ENCODE data around the gene PSMA4.
"Not testable (repeated sequence)": the region's sequence is repeated elsewhere in the genome, so short reads cannot be mapped to it uniquely, and the experiment has no call there.

Gene PSMA4

DNA sequence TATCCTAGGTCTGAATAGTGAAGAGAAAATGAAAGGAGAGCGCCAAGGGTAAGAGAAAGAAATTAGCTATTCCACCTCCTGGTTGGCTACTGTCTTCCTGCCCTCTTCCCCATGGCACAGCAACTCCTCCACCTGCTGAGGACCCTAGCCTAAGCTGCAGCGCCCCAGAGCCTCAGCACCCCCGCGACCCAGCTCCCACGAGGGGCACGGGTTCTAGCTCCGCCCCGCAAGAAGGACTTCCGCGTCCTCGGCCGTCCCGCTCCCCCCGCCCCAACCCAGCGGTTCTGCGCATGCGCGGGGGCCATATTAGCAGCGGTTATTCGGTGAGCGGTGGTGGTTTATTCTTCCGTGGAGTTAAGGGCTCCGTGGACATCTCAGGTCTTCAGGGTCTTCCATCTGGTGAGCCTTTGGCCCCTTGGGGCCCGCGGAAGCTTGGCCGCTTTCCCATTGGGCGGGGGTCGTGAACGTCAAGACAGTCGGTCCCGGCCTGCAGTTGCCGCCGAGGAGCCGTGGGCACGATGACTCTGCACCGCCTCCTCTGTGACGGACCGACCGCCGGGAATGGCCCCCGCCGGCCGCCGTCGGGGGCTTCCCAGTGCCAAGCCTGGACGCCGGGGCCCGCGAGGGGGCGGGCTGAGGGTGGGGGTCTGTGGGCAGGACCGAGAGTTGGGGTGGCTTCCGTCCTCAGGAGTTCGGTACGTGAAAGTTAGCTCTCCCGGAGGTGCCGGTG lies at the start of gene PSMA4:
Gene PSMA4, plus strand, starts transcription at position 304 of the 730 bp plus-strand sequence. CDS start 1,484 bp downstream, outside the sequence.
- Mint-ChIP-seq H3K27me3 (no peaks in the 10 kb centered on the region), H3K36me3 (peaks cover 4% of the 10 kb centered on the region)

DNA sequence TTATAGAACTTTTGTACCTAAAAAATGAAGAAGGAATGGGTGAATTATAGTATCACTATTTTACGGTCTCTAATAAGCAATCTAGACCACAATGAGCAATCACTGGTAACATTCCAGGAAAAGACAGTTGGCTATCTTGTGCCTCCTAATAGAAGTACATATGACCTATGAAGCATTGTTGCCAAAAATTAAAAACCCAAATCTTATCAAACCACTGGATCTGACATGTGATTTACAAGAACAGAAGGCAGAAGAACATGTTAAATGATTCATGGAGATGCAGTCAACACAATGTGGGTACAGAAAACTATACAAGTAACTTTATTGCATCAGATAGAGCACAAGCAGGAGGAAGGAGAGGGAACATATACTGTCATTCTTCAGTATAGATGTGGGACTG lies 47.4 kb upstream of the PSMA4 start:
- Mint-ChIP-seq H3K4me1 (no peaks in the 10 kb centered on the region), H3K36me3 (peaks cover 34% of the 10 kb centered on the region), H3K27me3 (no peaks in the 10 kb centered on the region), H3K9me3 (no peaks in the 10 kb centered on the region), H3K27ac (no peak overlapping the region), H3K4me3 (no peak overlapping the region)
- no peak for DNase-seq (ENCODE audit: low spot score in 2 of 2)
- ATAC-seq (ENCODE audit: low read depth), result no peak

More for the DNA sequence above, at the start of gene PSMA4:
- DNase-seq (ENCODE audit: low spot score in 2 of 2) (peak; percentile 94 to 97), ATAC-seq (ENCODE audit: low read depth) (peak; percentile 85)
- H3K9me3 Mint-ChIP-seq, result peaks cover 1% of the 10 kb centered on the region
- H3K4me1 Mint-ChIP-seq, result peaks cover 15% of the 10 kb centered on the region
- H3K27ac Mint-ChIP-seq, result peak within 1 kb of the TSS; percentile 86
- peak within 1 kb of the TSS; percentile 88 for H3K4me3 Mint-ChIP-seq

GRCh38 chr15:78501857-78502256 lies 38.4 kb upstream of the PSMA4 start:
- DNase-seq (ENCODE audit: low spot score in 2 of 2) (no peak), ATAC-seq (ENCODE audit: low read depth) (no peak)
- H3K36me3 Mint-ChIP-seq, result peaks cover 15% of the 10 kb centered on the region
- H3K27ac Mint-ChIP-seq, result no peak overlapping the region
- peaks cover 1% of the 10 kb centered on the region for H3K9me3 Mint-ChIP-seq
- peaks cover under 1% of the 10 kb centered on the region for H3K4me1 Mint-ChIP-seq
- H3K4me3 Mint-ChIP-seq, result no peak overlapping the region
- H3K27me3 Mint-ChIP-seq, result no peaks in the 10 kb centered on the region

- ATAC-seq (ENCODE audit: low read depth), result no peak
- H3K36me3 Mint-ChIP-seq, result peaks cover 12% of the 10 kb centered on the region
- H3K4me3 Mint-ChIP-seq, result no peak overlapping the region
- peaks cover 1% of the 10 kb centered on the region for H3K9me3 Mint-ChIP-seq
- no peak overlapping the region for H3K27ac Mint-ChIP-seq
- no peak for DNase-seq (ENCODE audit: low spot score in 2 of 2)
- no peaks in the 10 kb centered on the region for H3K27me3 Mint-ChIP-seq
- H3K4me1 Mint-ChIP-seq, result peaks cover 3% of the 10 kb centered on the region
Measured at GRCh38 chr15:78502641-78503040, 37.6 kb upstream of the PSMA4 start.

DNA sequence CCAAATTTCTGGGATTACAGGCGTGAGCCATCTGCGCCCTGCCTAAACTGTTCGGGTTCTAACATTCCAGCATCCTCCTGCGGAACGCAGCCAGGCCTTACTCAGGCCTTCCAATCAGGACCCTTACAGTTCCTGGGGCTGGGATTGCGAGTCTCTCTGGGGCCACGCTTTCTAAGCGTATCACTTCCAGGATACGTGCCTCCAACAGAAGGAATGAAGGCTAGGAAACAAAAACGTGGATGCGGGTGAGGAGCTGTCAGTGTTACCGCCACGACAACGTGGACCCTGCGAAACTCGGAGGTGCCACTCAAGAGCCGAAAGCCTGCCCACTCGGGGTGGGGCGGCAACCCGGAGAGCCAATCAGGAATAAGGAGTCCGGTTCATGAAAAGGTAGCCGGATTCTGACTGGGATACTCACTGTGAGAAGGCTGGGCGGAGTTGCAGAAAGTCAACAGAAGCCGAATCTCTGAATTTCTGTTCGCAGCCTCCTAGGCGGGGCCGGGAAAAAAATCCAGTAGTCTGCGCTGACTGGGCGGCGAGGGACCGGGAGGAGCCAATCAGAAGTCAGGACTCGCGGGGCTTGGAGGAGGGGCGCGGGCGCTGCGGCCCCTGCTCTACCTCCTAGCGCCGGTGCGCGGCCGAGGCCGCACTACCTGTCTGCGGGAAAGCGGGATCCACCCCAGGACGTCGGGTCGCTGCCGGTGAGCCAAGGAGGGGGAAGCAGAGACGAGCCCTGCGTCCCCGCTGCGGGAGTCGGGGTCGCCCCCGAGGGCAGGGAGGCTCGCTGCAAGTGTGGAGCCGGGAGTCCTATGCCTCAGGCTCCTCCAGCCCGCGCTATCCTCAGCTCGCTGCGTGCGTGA lies 33.0 kb upstream of the PSMA4 start, which contains the start of gene HYKK:
Gene HYKK, plus strand, starts transcription at position 607 of the 860 bp plus-strand sequence. CDS start 5,512 bp downstream, outside the sequence.
- Mint-ChIP-seq H3K9me3 (no peaks in the 10 kb centered on the region), H3K4me1 (peaks cover 8% of the 10 kb centered on the region), H3K36me3 (no peaks in the 10 kb centered on the region), H3K4me3 (peak within 1 kb of the TSS; percentile 84), H3K27ac (peak within 1 kb of the TSS; percentile 5), H3K27me3 (peaks cover 4% of the 10 kb centered on the region)
- peak; percentile 70 for ATAC-seq (ENCODE audit: low read depth)
- peak; percentile 10 to 25 for DNase-seq (ENCODE audit: low spot score in 2 of 2)

DNA sequence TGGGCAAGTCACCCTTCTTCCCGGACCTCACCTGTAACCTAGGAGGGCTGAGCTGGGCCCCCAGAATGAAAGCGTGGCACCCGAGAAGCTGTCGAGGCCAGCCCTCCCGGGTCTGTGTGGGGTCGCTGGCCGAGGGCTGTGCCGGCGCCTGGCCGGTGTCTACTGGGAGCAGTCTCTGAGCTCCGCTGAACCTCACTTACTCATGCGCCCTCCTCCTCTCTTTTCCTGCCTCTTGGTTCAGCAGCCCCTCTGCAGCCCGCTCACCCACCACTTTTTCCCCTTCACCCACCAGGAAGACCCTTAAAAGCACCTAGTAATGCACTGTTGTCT lies 32.4 kb upstream of the PSMA4 start:
- ATAC-seq (ENCODE audit: low read depth) (peak; percentile 31), DNase-seq (ENCODE audit: low spot score in 2 of 2) (peak in 1 of 2 donors; percentile 34)
- Mint-ChIP-seq H3K27me3 (peaks cover 4% of the 10 kb centered on the region), H3K4me1 (peaks cover 8% of the 10 kb centered on the region), H3K27ac (peak overlapping the region; percentile 5), H3K9me3 (no peaks in the 10 kb centered on the region), H3K4me3 (peak overlapping the region; percentile 84), H3K36me3 (no peaks in the 10 kb centered on the region)

DNA sequence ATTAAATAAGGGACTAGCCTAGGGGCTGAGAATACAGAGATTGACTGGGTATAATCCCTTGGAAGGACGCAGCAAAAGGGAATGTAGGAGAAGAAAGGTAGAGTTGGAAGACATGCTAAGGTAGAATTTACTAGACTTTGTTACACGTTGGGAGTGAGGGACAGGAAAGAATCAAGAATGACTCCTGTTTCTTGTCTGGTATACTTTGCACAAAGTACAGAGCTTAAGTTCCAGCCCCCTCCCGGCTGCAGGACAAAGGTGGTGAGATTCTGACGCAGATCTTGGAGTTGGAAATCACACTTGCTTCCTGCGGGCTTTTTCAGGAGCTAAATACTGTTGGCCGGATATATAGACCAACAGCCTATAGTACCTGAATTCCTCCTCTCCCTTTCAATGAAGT lies 32.0 kb upstream of the PSMA4 start:
- H3K27ac Mint-ChIP-seq, result no peak overlapping the region
- no peaks in the 10 kb centered on the region for H3K36me3 Mint-ChIP-seq
- no peak for DNase-seq (ENCODE audit: low spot score in 2 of 2)
- H3K4me3 Mint-ChIP-seq, result peak overlapping the region; percentile 84
- H3K4me1 Mint-ChIP-seq, result peaks cover 8% of the 10 kb centered on the region
- no peaks in the 10 kb centered on the region for H3K9me3 Mint-ChIP-seq
- no peak for ATAC-seq (ENCODE audit: low read depth)
- H3K27me3 Mint-ChIP-seq, result peaks cover 4% of the 10 kb centered on the region

DNA sequence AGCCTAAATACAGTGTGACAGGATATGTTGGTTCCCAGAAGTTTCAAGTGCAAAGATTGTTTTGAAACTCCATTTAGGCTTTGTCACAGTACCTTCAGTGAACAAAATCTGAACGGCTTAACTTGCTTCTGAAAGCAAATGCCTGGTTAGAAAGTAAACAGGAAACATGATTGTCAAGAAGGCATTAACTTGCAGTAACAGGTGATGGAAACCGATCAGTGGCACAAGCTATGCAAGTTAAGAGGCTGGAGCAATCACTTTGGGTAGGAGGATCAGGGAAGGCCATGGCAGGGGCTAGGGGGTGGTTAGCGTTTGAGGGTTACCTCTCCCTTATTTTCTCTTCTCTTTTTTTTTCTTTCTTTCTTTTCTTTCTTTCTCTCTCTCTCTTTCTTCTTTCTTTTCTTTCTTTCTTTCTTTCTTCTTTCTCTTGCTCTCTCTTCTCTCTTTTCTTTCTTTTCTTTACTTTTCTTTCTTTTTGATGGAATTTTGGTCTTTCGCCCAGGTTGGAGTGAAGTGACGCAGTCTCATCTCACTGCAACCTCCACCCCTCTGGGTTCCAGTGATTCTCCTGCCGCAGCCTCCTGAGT lies 30.4 kb upstream of the PSMA4 start:
- H3K4me1 Mint-ChIP-seq, result peaks cover 8% of the 10 kb centered on the region
- no peak for ATAC-seq (ENCODE audit: low read depth)
- H3K27me3 Mint-ChIP-seq, result peaks cover 6% of the 10 kb centered on the region
- no peak for DNase-seq (ENCODE audit: low spot score in 2 of 2)
- H3K9me3 Mint-ChIP-seq, result no peaks in the 10 kb centered on the region
- no peak overlapping the region for H3K27ac Mint-ChIP-seq
- no peaks in the 10 kb centered on the region for H3K36me3 Mint-ChIP-seq
- H3K4me3 Mint-ChIP-seq, result no peak overlapping the region

- H3K4me1 Mint-ChIP-seq; H3K4me3 Mint-ChIP-seq; DNase-seq (ENCODE audit: low spot score in 2 of 2); H3K9me3 Mint-ChIP-seq; H3K27ac Mint-ChIP-seq; ATAC-seq (ENCODE audit: low read depth); H3K36me3 Mint-ChIP-seq; H3K27me3 Mint-ChIP-seq: not testable (repeated sequence)
Measured at GRCh38 chr15:78520035-78520434, 20.2 kb upstream of the PSMA4 start.

DNA sequence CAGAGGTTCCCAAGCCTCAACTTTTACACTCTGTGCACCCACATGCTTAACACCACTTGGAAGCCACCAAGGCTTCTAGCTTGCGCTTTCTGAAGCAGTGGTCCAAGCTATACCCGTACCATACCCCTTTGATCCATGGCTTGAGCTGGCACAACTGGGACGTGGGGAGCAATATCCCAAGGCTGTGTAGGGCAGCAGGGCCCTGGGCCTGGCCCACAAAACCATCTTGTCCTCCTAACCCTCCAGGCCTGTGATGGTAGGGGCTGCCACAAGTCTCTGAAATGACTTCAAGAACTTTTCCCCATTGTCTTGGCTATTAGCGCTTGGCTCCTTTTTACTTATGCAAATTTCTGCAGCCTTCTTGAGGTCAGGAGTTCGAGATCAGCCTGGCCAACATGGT lies 16.0 kb upstream of the PSMA4 start:
- H3K27me3 Mint-ChIP-seq, result no peaks in the 10 kb centered on the region
- ATAC-seq (ENCODE audit: low read depth) (no peak), DNase-seq (ENCODE audit: low spot score in 2 of 2) (no peak)
- no peak overlapping the region for H3K27ac Mint-ChIP-seq
- peaks cover 1% of the 10 kb centered on the region for H3K9me3 Mint-ChIP-seq
- no peak overlapping the region for H3K4me3 Mint-ChIP-seq
- H3K36me3 Mint-ChIP-seq, result no peaks in the 10 kb centered on the region
- H3K4me1 Mint-ChIP-seq, result no peaks in the 10 kb centered on the region

DNA sequence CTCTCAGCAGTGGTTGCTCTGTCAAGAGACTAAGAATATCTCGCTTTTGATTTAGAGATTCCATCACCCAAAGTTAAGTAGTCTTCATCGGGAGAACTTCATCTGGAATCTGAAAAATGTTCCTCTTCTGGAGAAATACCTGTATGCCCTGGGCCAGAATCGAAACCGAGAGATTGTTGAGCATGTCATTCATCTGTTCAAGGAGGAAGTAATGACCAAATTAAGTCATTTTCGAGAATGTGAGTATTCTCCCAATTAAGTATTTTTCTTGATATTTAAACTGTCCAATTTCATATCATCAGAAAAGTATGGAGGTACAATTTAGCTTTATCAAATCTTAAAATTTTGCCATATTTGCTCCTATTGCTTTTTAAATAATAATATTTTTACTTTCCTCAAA lies 12.9 kb upstream of the PSMA4 start:
- Mint-ChIP-seq H3K27ac (no peak overlapping the region), H3K4me1 (no peaks in the 10 kb centered on the region), H3K27me3 (no peaks in the 10 kb centered on the region), H3K36me3 (no peaks in the 10 kb centered on the region), H3K4me3 (peak overlapping the region; percentile 4), H3K9me3 (peaks cover 1% of the 10 kb centered on the region)
- DNase-seq (ENCODE audit: low spot score in 2 of 2), result no peak
- no peak for ATAC-seq (ENCODE audit: low read depth)

DNA sequence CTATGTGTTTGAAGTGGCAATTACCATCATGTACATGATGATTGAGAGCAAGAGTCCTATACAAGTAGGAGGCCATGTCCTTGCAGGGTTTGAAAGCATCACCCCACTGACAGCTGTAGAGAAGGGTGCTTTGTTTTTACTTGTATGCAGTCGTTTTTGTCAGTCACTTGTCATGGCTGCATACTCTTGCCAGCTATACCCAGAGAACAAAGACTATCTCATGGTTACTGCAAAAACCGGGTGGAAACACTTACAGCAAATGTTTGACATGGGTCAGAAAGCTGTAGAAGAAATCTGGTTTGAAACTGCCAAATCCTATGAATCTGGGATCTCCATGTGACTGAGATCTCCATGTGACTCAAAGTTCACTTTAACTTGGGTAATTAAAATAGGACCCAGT lies 6.9 kb upstream of the PSMA4 start:
- Mint-ChIP-seq H3K4me3 (no peak overlapping the region), H3K27me3 (no peaks in the 10 kb centered on the region), H3K36me3 (no peaks in the 10 kb centered on the region), H3K9me3 (no peaks in the 10 kb centered on the region), H3K4me1 (no peaks in the 10 kb centered on the region), H3K27ac (no peak overlapping the region)
- DNase-seq (ENCODE audit: low spot score in 2 of 2) (no peak), ATAC-seq (ENCODE audit: low read depth) (no peak)

DNA sequence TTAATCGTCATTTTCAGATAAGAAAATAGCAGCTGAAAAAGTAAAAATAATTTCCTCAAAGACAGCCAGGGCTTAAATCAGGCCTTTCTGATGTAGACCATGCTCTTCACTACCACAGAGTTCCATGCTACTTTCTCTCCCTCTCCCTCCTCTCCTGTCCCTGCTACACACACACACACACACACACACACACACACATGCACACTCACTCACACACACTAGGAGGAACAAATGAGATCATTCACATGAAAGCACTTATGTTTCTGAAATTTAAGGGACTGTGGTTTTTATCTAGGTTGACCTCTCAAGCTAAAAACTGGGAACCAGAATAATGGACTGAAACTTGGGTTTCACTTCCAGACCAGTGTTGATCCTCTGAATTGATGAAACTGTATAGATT lies 4.1 kb upstream of the PSMA4 start:
- peaks cover 6% of the 10 kb centered on the region for H3K4me1 Mint-ChIP-seq
- ATAC-seq (ENCODE audit: low read depth) (no peak), DNase-seq (ENCODE audit: low spot score in 2 of 2) (no peak)
- peaks cover 1% of the 10 kb centered on the region for H3K9me3 Mint-ChIP-seq
- no peaks in the 10 kb centered on the region for H3K36me3 Mint-ChIP-seq
- H3K27ac Mint-ChIP-seq, result no peak overlapping the region
- no peak overlapping the region for H3K4me3 Mint-ChIP-seq
- H3K27me3 Mint-ChIP-seq, result no peaks in the 10 kb centered on the region

DNA sequence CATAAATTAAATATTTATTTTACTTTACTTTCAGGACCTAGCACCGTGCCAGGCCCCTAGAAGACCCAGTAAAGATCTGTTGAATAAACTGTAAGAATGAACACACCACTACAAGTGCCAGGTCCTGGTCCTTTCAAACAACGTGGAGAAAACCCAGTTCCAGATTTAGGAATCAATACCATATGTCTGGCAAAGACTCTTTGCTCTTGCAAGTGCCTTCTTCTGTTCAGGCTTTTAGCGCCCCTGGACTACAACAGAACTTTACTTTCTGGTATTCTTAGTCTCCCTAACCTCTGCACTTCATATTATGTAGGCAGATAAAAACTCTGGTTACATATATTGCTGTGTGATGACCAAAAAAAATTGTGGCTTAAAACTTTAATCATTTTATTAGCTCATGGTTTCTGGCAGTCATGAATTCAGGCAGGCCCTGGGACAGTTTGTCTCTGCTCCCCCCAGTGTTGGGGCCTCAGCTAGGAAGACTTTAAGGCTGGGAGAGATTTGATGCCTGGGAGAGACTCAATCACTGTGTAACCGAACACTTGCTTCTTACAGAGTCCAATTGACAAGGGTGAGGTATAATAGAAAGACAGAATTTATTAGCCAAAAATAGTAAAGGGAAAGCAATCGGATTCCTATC lies 2.9 kb upstream of the PSMA4 start:
- ATAC-seq (ENCODE audit: low read depth) (no peak), DNase-seq (ENCODE audit: low spot score in 2 of 2) (no peak)
- Mint-ChIP-seq H3K27ac (no peak overlapping the region), H3K4me3 (no peak overlapping the region), H3K4me1 (peaks cover 13% of the 10 kb centered on the region), H3K27me3 (no peaks in the 10 kb centered on the region), H3K36me3 (peaks cover 2% of the 10 kb centered on the region), H3K9me3 (peaks cover 1% of the 10 kb centered on the region)

Measured in memory B cell (primary cell).